ENCODE data around the gene KRT84. TPM values are rescaled to one million over a fixed set of nuclear protein-coding genes. Genes with fewer than 3 reads are reported as not detected.

KRT84 gene, protein sequence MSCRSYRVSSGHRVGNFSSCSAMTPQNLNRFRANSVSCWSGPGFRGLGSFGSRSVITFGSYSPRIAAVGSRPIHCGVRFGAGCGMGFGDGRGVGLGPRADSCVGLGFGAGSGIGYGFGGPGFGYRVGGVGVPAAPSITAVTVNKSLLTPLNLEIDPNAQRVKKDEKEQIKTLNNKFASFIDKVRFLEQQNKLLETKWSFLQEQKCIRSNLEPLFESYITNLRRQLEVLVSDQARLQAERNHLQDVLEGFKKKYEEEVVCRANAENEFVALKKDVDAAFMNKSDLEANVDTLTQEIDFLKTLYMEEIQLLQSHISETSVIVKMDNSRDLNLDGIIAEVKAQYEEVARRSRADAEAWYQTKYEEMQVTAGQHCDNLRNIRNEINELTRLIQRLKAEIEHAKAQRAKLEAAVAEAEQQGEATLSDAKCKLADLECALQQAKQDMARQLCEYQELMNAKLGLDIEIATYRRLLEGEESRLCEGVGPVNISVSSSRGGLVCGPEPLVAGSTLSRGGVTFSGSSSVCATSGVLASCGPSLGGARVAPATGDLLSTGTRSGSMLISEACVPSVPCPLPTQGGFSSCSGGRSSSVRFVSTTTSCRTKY
- polyA plus RNA-seq (ENCODE audit: insufficient read length), result not detected
- long read RNA-seq, donor 1, result 0 reads
- long read RNA-seq, donor 2, result 0 reads
- long read RNA-seq, donor 3, result 0 reads
- long read RNA-seq, donor 4, result 0 reads
- long read RNA-seq, donor 5, result 0 reads
- long read RNA-seq, donor 6, result 0 reads
- long read RNA-seq, donor 7, result 0 reads
- long read RNA-seq, donor 8, result 0 reads

DNA sequence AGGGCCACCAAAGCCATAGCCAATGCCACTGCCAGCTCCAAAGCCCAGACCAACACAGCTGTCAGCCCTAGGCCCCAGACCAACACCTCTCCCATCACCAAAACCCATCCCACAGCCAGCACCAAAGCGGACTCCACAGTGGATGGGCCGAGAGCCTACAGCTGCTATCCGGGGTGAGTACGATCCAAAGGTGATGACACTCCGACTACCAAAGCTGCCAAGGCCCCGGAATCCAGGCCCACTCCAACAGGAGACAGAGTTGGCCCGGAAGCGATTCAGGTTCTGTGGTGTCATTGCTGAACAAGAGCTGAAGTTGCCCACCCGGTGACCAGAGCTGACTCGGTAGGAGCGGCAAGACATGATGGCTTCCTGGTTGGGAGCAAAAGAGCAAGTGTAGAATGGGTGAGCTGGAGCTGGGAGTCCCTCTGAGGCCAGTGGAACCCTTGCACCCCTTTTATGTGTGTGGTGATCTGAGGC is at the start of gene KRT84:
TSS of gene KRT84 (minus strand) at position 427 of the 477 bp plus-strand sequence. CDS start at position 360, 67 bp downstream.
- no peak for DNase-seq

DNA sequence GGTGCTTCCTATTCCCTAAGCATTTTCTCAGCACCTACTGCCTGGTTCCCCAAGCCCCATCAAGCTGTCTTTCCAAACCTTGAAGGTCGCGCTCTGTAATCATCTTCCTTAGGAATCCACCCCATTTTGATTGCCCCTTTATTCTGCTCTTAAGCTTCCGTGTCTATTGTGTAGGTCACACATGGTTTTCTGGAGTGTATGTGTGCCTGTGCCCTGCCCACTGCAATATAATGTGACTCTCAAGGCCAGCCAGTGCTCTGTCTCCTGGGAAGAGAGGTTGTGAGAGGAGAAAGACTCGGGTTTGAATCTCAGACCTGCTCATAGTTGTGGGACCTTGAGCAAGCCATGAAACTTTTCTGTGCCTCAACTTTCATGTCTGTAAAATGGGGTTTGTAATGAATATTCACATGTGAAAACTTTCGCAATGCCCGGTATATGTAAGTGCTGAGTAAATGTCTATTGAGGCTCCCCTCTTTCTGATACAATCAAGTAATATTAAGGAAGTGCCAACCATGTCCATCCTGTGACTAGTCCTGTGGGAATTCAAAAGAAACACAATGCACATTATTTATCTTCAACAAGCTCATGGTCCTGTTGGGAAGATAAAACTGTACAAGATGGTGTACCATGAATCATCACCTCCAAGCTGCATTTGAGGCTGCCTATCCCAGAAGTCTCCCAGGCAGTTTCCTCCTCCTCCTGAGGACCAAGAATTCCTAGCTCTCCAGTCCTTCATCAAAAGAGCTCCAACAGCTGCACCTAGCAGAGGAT is 49.5 kb upstream of the KRT84 start:
- no peak for DNase-seq

DNA sequence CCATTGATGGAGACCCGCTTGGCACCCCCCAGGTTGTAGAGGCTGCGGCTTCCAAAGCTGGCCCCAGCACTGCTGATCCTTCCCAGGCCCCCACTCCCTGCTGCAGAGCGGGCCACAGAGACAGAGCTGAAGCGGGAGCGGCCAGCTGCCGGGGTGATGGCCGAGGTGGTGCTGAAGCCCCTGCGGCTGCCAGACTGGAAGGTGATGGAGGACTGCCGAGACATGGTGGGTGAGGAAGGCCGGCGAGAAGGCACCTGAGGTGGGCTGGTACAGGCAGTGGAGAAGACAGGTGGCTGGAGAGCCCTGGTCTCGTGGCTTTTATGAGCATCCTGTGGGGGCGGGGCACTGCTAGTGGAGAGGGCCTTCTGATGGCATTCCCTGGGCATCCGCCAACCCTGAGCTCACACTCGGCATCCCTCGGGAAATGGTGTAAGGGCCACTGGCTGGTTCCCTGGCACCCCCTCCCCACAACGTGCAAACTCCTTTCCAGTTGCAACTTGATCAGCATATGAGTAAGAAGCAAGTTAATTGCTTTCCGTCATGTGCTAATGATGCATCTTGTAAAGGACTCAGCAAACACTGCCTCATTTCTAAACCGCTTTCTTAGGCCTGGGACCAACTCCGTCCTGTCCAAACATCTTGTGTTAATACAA is 48.8 kb upstream of the KRT84 start, which contains the start of gene KRT75:
TSS of gene KRT75 (minus strand) at position 291 of the 653 bp plus-strand sequence. CDS start at position 224, 67 bp downstream.
- DNase-seq, result no peak

DNA sequence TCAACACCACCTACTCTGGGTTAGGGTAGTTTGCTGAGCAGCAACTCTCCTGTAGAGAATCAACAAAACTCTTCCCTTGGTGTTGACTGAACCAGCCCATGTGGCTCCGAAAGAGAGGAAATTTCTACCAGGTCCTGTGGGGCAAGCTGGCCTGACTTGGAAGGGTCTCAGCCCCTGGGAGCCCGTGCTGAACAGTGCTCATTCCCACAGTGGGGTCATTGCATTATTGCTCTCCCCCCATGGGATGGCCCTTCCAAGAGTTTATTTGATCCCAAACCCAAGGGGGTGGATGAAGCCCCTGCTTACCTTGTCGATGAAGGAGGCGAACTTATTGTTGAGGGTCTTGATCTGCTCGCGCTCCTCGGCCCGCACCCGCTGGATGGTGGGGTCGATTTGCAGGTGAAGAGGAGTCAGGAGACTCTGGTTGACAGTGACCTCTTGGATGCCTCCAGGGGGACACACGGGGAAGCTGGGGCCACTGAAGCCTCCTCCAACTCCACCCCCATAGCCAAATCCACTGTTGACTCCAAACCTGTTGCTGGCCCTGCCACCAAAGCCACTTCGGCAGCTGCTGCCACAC is 48.1 kb upstream of the KRT84 start:
- no peak for DNase-seq

DNA sequence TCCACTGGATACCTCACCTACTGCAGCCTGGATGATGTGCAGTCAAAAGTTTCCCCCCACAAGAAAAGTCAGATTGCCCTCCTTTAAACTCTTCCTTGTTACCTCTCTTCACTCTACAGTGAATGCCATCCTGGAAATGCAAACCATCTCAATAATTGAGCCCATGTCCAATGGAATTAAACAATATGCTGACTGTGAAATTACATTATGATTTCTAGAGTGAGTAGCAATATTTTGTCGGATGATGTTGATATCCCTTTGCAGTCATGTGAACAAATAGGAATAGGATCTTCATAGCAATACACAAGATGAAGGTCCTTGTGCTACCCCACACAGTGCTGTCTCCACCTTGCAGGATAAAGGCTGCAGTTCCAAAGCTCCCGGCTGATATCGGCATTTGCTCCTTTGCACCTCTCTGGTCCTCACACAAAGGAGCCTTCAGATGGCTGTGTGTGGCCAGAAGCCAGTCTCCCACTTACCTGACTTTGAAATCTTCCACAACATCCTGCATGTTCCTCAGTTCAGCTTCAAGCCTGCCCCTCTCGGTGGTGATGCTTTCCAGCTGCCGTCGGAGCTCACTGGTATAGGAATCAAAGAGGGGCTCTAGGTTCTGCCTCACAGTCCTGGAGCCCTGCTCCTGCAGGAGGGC is 47.2 kb upstream of the KRT84 start:
- DNase-seq, result no peak

DNA sequence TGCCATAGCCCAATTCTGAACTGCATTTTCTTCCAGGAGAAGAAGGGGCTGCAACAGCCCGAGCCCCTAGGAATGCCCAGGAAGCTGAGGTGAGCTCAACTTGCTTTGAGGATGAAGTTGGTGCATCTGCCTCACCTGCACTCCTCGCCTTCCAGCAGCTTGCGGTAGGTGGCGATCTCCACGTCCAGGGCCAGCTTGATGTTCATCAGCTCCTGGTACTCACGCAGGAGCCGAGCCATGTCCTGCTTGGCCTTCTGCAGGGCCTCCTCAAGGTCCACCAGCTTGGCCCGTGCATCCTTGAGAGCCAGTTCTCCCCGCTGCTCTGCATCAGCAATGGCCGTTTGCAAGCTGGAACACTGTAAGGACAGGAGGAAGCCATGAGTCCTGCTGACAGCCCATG is 42.7 kb upstream of the KRT84 start:
- no peak for DNase-seq

DNA sequence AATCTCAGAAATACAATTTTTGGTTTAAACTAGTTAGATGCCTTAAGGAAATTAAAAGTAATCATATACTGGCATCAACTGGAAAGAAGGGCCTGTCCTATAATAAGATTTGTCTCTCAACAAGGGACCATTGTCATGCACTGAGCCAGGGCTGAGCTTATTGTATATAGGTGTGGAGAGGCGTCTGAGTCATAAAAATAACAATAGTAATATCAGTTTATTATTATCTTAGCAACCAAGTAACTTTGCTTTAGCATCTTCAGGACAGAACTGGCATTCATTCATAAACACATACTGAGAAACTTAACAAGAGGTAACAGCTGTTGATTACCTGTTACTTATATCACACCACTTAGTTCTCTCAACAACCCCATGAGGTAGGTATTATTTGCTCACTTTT is 41.6 kb upstream of the KRT84 start:
- DNase-seq, result no peak

DNA sequence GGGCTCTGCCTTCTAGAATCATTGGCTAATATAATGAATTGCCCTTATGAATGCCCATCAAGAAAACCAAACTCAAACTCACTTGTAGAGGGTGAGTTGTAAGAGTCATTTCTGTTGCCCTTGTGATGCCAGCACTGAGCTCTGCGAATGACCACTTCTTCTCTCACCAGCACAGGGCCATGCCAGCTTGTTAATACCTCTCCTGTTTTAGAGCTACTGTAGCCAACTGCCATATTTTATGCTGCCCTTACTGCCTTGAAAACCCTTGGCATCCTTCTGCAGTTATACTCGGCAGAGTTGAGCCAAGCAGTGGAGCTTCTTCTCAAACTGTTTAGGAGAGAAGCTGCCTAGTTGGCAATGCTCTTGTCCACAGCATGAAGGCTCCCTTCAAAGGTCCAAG is 40.6 kb upstream of the KRT84 start:
- no peak for DNase-seq

DNA sequence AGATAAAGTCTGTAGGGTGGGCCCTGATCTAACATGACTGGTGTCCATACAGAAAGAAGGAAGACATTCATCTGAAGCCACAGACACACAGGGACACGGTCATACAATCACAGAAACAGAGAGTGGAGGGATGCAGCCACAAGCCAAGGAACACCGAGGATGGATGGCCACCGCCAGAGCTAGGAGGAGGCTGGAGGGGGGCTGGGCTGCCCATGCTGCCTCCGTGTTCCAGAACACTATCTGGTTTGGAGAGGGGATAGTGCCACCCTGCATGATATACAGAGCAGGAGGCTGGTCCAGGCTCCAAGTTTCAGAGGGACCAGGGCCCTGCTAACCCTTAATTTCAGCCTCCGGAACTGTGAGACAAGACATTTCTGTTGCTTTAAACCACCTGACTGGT is 40.0 kb upstream of the KRT84 start:
- no peak for DNase-seq

DNA sequence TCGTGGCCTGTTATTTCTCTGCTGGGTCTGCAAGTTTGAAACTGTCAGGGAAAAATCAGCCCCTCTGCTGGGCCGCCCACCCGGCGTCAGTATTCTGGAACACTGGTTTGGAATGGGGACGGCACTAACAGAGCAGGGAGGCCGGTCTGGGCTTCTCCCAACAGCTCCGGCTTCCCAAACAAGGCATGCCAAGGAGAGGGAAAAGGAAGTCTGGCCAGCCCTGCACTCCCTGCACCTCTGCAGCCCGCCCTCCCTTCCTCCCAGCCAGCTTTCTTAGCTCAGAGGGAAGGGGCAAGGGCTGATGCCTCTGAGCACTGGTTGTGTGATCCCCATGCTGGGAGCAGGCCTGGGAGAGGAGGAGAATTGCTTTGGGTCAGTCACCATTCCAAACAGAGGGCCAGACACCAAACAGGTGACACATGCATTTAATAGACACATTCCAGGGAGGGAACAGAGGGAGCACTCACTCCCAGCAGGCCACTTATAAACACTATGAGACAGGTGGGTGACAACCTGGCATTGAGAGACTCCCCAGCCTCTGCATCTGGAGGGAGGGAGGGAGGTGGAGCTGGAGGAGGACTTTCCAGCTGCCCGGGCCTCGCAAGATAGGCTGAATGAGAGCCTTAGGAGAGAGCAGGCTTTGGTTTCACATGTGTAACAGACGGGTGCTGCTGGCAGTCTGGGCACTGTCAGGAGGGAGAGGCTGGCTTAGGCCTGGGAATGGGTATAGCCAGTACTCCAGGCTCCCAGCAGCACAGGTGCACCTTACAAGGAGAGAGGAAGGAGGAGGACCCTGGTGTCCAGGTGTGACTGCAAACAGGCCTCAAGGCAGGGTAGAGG is 38.4 kb upstream of the KRT84 start:
- no peak for DNase-seq

DNA sequence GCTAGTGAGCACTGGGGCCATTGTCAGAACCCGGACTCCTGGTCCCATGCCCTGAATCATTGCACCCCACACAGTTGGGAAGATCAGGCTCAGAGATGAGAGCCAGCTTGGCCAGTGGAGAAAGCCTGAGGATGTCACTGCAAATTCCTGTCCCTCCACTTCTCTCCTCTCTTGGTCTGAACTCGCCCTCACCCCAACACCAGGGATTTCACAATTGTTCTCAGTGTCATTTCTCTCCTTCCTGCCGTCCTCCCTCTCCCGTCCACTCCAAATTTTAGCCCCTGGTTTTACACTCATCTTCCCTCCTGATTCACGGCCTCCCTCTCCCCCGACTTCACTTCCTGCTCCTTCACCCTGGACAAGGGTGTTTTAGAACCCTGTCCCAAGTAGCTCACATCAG is 37.6 kb upstream of the KRT84 start:
- no peak for DNase-seq

DNA sequence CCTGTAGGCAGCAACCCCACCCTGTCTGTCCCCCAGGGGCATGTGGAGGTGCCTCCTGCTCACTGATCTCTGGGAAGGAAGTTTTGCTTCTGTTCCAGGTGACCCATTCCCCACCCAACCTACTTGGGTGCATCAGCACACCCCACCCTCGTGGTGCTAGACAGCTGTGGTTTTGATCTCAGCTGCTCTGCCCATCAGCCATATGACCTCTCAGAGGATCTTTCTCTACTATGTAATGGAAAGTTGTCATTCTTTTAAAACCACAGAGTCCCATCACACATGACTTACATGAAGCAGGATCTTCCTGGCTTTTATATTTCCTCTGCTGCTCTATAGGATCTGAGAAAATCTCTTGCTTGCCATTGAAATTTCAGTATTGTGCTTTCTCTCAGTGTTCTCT is 34.2 kb upstream of the KRT84 start:
- DNase-seq, result no peak

DNA sequence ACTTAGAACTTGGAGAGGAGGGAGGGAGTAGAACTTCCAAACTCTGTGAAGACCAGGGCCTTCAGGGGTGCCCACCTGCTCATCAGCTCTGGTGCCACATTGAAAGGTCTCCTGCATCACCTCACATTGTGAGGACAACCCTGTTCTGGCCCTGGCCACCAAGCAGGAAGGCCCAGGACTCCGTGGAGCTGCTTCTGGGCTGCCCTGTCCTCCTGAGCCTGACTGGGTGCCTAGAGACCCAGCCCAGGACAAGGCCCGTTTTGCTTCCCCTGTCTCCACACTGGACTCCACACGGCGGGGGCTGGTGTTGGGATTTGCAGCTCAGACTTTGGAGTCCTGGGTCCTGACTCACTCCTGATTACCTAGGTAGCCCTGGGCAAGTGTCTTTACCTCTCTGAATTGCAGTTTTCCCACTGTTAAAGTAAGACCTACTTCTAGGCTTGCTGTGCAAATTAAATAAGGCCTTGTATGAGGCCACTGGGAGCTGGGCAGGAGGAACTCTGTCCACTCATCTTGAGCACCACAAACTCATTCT is 33.2 kb upstream of the KRT84 start:
- DNase-seq, result no peak

DNA sequence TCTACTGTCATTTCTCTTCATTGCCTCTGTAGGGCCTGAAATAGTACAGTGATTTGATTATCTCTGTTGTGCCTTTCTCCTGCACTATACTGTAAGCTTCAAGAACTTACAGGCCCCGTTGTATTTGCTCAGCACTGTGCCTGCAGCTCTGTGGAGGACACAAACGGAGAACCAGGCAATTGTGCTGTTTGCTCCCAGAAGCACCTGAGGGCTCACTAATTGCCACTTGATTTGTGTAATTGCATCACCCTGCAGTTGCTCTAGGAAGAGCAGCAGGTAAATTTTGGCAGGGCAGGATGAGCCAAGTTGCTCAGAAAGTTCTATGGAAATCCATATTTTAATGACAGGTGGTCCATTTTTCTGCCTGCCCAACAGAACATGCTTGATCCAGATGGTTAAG is 32.3 kb upstream of the KRT84 start:
- no peak for DNase-seq

DNA sequence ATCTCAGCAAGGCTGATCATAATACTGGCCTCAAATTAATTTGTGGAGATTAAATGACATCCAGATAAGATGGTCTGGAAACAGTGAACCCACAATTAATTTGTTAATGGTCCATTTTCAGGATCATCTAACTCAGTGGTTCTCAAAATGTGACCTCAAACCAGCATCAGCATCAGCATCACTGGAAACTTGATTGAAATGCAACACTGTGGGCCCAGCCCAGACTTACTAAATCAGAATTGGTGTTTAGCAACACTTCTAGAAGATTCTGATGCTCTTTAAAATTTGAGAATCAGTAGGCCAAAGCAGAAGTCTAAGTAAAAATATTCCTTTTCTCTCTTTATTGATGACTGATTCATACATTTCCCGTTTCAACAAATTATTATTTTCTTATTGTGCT is 31.3 kb upstream of the KRT84 start:
- no peak for DNase-seq

DNA sequence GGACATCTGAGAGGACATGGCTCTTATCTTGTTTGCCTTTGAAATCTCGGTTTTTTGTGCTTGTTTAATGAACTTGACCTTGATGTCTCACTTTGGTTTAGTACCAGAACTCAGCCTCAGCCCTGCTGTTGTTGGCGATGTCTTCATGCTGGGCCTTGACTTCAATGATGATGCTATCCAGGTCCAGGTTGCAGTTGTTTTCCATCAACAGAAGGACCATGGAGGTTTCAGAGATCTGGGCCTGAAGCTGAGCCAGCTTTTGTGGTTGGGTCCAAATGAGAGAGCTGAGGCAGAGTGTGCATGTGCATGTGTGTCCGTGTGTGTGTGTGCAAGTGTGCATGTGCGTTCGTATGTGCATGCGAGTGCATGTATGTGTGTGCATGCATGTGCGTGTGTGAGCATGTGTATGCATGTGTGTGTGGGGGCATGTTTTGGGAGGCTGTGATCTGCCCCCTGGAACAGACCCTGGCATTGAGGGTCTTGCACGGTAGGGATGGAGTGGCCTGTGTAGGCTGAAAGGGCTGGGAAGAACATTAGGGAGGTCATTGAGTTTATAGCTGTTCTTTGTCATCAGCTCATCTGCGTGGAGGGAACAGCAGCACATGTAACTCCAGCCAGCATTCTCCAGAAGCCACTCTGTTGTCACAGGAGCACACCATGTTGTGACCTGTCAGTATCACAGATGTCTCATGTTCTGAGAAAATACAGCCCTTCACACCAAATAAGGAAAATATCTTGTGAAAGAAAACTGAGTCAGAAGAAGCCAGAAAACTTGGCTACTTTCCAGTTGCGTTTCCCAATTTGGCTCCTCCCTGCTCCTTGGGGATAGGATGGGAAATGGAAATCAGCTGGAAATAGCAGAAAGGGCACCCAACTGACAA is 30.7 kb upstream of the KRT84 start:
- DNase-seq, result peak; percentile 62

DNA sequence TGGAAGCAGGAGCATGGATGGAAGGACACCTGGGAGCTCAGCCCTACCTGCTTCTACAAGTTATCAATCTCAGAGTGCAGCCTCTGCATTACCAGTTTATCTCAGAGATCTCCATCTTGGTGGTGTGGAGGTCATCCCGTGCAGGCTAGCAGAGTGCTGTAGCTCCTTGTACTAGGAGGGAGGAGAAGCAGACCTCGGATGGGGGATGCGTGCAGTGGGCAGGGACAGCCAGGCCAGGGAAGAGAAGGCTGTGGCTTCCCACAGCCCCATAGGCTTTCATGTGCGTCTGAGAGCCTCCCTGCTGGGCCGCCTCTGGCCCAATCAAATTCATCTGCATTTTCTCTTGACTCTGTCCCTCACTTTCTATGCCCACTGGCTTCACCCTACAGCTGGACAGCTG is 29.5 kb upstream of the KRT84 start:
- DNase-seq, result no peak

DNA sequence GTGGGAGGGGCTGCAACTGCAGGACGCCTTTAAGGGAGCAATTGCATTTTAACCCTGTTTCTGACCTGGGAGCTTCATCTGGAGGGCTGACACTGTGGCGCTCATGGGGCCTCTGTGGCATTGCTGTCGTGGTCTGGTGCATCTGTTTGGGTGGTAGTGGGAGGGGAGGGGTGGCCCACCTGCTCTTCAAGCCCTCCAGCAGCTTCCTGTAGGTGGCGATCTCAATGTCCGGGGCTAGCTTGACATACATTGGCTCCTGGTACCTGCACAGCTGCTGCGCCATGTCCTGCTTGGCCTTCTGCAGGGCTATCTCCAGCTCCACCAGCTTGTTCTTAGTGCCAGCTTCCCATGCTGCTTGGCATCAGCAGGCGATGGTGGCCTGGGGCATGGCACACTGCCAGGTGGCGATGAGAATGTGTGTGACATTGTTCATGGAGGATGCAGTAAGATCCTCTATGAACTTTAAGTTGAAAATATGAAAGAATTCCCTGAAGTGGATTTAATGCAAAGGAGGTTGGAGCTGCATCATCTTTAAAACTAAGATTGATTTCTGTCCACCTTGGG is 28.4 kb upstream of the KRT84 start:
- DNase-seq, result no peak
